HG02973 (cell line): ENCODE data around the gene TRAPPC2.
"Not testable (repeated sequence)": the region's sequence is repeated elsewhere in the genome, so short reads cannot be mapped to it uniquely, and the experiment has no call there.

ENCODE experiments used
- ATAC-seq: cut with Tn5 transposase; IDR thresholded peaks from one replicate; pipeline ENCODE4 v1.9.1; 2021; ENCODE audit warnings: moderate library complexity; ENCODE audit not compliant: unreplicated experiment

TRAPPC2 gene

GRCh38 chrX:13748486-13748885 lies 14.1 kb upstream of the TRAPPC2 start:
- no peak for ATAC-seq

DNA sequence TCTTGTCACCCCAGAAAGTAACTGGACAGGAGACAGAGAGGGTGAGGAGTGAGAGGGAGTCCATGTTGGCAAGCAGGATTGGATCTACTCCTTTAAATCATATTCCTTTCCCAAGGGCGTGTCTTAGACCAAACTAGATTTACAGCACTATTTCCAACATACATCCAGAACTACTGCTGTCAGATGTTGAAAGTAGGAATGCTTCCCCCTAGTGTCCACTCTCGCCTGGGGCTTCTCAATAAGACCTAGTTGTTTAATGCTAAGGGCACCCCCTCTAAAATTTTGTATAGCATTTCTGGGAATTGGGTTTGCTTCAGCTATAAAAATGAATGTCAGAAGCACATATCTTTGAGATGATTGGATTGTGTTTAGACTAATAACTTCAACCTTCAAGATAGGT lies 13.4 kb upstream of the TRAPPC2 start:
- no peak for ATAC-seq

DNA sequence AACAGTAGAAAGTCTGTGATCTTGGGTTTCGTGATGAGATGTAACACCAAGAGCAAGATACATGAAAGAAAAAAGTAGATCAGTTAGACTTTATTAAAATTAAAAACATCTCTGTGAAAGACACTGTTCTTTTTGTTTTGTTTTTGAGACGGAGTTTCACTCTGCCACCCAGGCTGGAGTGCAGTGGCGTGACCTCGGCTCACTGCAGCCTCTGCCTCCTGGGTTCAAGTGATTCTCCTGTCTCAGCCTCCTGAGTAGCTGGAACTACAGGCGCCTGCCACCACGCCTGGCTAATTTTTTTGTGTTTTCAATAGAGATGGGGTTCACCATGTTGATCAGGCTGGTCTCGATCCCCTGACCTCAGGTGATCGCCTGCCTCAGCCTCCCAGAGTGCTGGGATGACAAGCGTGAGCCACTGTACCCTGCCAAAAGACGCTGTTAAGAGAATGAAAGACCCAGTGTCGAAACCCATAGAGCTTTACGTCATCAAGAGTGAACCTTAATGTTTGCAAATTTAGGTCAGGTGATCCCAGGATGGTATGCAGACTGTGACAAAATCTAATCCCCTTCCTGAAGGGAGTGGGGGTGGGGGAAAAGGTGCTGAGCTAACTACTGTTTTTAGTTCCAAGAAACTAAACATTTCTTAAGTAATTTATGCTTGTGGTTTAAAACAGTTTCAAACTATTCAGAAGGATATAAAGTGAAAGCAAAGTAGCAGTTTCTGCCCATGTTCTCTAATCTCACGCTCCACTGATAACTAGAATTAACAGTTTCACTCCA lies 8.2 kb upstream of the TRAPPC2 start:
- peak; percentile 85 for ATAC-seq

GRCh38 chrX:13741695-13742094 lies 7.3 kb upstream of the TRAPPC2 start:
- ATAC-seq = no peak

GRCh38 chrX:13733506-13733905 lies 914 bp downstream of the TRAPPC2 start:
- ATAC-seq = no peak

GRCh38 chrX:13732246-13733067 lies 2.0 kb downstream of the TRAPPC2 start:
- ATAC-seq = no peak

GRCh38 chrX:13730523-13730922 lies 3.9 kb downstream of the TRAPPC2 start:
- ATAC-seq = not testable (repeated sequence)

DNA sequence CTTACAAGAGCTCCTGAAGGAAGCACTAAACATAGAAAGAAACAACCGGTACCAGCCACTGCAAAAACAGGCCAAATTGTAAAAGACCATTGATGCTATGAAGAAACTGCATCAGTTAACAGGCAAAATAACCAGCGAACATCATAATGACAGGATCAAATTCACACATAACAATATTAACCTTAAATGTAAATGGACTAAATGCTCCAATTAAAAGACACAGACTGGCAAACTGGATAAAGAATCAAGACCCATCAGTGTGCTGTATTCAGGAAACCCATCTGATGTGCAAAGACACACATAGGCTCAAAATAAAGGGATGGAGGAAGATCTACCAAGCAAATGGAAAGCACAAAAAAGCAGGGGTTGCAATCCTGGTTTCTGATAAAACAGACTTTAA lies 7.8 kb downstream of the TRAPPC2 start:
- ATAC-seq = not testable (repeated sequence)

DNA sequence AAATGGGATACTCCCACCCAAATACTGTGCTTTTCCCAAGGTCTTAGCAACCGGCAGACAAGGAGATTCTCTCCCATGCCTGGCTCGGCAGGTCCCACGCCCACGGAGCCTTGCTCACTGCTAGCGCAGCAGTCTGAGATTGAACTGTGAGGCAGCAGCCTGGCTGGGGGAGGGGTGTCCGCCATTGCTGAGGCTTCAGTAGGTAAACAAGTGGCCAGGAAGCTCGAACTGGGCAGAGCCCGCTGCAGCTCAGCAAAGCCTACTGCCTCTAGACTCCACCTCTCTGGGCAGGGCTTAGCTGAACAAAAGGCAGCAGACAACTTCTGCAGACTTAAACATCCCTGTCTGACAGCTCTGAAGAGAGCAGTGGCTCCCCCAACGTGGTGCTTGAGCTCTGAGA lies 9.5 kb downstream of the TRAPPC2 start:
- not testable (repeated sequence) for ATAC-seq

DNA sequence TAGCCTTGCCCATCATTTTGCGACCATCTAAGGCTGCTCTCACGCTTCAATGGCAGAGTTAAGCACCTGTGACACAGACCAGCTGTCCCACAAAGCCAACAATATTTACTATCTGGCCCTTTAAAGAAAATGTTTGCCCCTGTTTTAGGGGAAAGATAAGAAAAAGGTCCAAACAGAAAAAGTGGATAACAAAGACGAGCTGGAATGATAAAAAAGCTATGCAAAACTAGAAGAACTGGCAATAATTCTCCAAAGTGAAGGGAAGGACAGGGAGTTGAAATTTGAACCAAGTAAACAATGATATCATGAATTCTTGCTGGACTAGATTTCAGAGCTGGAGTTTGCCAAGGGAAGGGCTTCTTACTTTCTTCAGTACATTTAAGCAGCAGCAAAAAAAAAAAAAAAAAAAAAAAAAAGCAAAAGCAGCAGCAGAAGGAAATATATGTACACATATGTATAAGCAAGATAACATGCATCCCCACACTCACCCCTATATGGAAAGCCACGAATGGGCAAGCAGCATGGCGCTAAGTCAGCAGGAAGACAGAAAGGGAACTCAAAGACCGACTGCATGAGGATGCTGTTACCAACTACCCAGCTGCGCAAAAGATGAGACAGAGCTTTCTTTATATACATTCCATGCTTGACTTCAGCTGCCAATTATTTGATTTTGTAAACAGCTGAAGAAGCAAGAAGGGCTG lies 12.5 kb downstream of the TRAPPC2 start:
- ATAC-seq = no peak

DNA sequence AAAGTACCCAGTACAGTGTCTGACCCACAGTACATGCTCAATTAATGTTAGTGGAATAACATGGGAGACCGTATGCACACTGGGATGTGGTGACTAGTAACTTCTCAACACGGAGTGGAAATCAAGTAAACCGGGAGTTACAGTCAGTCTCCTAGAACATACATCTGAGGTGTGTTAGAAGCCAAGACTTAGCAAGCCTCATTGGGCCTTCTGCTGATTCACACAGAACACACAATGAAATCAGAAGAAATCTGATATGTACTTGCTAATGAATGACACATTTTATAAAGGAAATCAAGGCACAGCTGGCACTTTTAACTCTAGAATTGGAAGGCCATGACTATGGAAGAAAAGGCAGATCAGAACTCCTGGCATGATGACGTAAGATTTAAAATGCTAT lies 13.0 kb downstream of the TRAPPC2 start:
- ATAC-seq = no peak

DNA sequence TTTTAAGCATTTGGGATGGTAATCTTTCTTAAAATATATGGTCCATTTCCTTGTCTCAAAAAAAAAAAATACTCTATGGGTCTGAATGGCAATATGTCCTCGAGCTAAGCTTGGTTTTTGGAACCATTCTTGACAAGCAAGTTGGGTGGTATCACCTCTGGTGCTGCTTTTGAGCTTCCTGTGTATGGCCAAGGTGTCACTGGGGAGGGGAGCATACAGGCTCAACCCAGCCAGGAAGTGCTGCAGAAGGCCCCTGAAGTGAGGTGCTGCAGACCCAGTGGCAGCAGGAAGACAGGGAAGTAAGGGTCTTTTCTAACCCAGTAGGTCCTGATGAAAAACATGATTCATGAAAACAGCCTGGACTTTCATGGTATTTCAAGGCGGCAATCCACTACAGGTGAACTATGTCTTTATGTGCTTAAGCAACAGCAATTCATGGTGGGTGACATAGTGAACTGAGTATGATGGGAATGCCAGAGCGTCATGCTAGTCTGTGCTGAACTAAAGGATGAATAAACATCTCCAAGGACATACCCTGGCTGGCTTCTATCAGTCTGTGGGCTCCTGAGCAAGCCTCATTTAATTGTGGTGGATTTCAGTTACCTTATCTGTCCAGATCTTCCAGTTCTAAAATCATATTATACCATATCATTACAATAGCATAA lies 15.1 kb downstream of the TRAPPC2 start:
- ATAC-seq = no peak

GRCh38 chrX:13717700-13718472 lies 16.5 kb downstream of the TRAPPC2 start:
- ATAC-seq = no peak

GRCh38 chrX:13716905-13717304 lies 17.5 kb downstream of the TRAPPC2 start:
- ATAC-seq = no peak

GRCh38 chrX:13716455-13716854 lies 18.0 kb downstream of the TRAPPC2 start:
- no peak for ATAC-seq

DNA sequence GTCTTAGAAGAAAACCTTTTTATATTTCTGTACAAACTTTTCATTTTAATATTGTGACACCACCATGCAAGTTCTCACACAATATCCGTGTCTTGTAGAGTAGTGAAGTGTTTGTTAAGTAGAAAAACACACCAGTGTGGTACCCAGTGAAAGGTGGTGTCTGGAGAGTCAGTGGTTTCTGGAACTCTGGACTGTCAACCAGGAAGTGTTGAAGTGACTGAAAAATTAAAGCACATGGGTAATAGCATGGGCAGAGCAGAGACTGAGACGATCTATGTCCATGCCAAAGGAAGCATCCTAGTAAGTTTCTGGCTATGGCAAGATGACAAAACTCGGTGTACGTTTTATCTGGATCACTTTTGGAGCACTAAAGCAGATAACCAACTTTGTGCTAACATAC lies 23.3 kb downstream of the TRAPPC2 start:
- no peak for ATAC-seq

GRCh38 chrX:13703589-13703988 lies 30.8 kb downstream of the TRAPPC2 start:
- no peak for ATAC-seq

- no peak for ATAC-seq
Observed at GRCh38 chrX:13703135-13703534, 31.3 kb downstream of the TRAPPC2 start.

DNA sequence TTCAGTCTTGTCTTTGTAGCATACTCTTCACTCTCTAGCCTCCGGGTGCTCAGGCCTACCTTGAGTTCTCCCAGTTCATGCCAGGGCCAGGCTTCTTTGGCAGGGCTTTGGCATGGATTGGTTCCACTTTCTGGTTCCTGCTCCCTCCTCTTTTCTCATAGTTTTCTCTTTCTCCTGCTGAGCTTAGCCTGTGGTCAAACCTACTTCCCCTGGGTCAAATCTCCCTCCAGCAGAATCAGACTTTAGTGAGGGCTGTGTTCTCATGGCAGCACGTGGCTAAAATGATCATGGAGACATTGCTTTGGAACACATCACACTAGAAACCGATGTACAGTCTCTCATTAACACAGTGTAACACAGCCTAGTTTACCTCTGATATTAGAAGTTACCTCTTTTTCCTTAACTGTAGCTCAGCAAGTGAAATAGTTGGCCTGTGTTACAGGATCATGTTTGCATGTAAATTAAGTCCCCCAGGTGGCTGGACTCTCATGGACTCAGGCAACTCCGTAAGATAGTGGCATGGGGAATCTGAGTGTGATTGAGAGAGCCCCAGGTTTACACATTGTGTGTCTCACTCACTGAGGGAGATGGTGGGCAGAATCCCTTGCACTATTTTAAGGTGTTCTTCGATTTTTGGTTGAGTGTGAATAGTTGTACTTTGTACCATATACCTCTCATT lies 32.2 kb downstream of the TRAPPC2 start:
- ATAC-seq = no peak

DNA sequence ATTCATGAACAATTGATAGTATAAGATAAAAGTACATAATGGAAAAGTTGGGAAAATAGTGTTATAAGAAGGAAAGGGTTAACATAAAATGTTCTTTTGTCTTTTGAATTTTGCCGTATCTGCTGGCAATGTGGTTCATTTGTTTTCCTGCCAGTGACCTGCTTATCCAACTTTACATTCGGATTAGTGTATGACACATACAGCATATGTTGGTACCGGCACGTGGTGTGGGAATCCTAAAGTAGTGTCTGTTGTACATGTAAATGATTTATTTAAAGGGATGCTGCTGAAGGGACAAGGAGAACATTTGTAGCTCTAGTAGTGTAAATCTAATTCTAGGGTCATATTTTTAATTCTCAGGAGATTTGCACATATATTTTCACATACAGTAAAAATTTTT lies 34.0 kb downstream of the TRAPPC2 start:
- ATAC-seq = no peak
